Activated naive CD4-positive, alpha-beta T cell treated with anti-CD3 and anti-CD28 coated beads for 36 hours (primary cell): ENCODE measurements around the gene SLC17A2. TPM values are rescaled to one million over a fixed set of nuclear protein-coding genes. Genes with fewer than 3 reads are reported as not detected.
A peak's percentile ranks its signal among the peaks of the same experiment; 100 is the strongest.

ENCODE experiments used
- CTCF ChIA-PET: fragments of 350-600 bp; sonication (Branson Sonifier 250); formaldehyde crosslinking; loops from one replicate; lab custom pipeline; 2021; ENCODE audit warnings: antibody characterized with exemption; lab: Charles Lee
- DNase-seq: peaks from one replicate; pipeline ENCODE4 v3.0.0-alpha.2; 2020
- H3K27ac Mint-ChIP-seq: one replicate; pipeline ENCODE4 v1.8.0; 2021; ENCODE audit warnings: mild to moderate bottlenecking, mixed read lengths
- H3K27me3 Mint-ChIP-seq: one replicate; pipeline ENCODE4 v1.8.0; 2021; ENCODE audit warnings: low read depth, mixed read lengths
- H3K36me3 Mint-ChIP-seq: one replicate; pipeline ENCODE4 v1.8.0; 2021; ENCODE audit warnings: low read depth, mixed read lengths
- H3K4me1 Mint-ChIP-seq: one replicate; pipeline ENCODE4 v1.8.0; 2021; ENCODE audit warnings: low read depth, mixed read lengths
- H3K4me3 Mint-ChIP-seq: one replicate; pipeline ENCODE4 v1.8.0; 2021; ENCODE audit warnings: mild to moderate bottlenecking, moderate library complexity, mixed read lengths
- H3K9me3 Mint-ChIP-seq: one replicate; pipeline ENCODE4 v1.8.0; 2021; ENCODE audit warnings: mixed read lengths
- intact Hi-C: fragments of 100-400 bp; cut with micrococcal nuclease; formaldehyde crosslinking; loops from one replicate; pipeline ENCODE4 v1.15.1; 2023
- total RNA-seq, 2 experiments: library from RNA; stranded (reverse); gene quantifications; one replicate each; pipeline ENCODE4 v1.2.3, GENCODE V29; 2021

SLC17A2 gene
- total RNA-seq, 2 experiments from 2014 or later: 0.07 to 0.14 TPM

- H3K9me3 Mint-ChIP-seq: no peaks in the 10 kb centered on the region
- intact Hi-C loops: no loop called here
- H3K4me3 Mint-ChIP-seq: no peak overlapping the region
- no peaks in the 10 kb centered on the region for H3K36me3 Mint-ChIP-seq
- no peak overlapping the region for H3K27ac Mint-ChIP-seq
- DNase-seq: no peak
- peaks cover 9% of the 10 kb centered on the region for H3K4me1 Mint-ChIP-seq
- H3K27me3 Mint-ChIP-seq: no peaks in the 10 kb centered on the region
- CTCF ChIA-PET: interaction anchor here (0.6 to 1.5 kb wide), 4 partner anchors 11 to 537 kb away, joined by 3 to 4 read pairs (median 3); no protein-coding TSS in a partner anchor
Measured at GRCh38 chr6:25874822-25875562, 55.5 kb downstream of the SLC17A2 start.

GRCh38 chr6:25874118-25874517 is 56.4 kb downstream of the SLC17A2 start, which contains the start of gene SLC17A3:
TSS of gene SLC17A3 (minus strand) at chr6:25874243. CDS start at chr6:25868387, 5,856 bp downstream.
- Mint-ChIP-seq H3K4me3 (no peak within 1 kb of the TSS), H3K27ac (no peak within 1 kb of the TSS)
- CTCF ChIA-PET: interaction anchor here (1.5 kb wide), 1 partner anchor 86 kb away, joined by 3 read pairs; no protein-coding TSS in a partner anchor

DNA sequence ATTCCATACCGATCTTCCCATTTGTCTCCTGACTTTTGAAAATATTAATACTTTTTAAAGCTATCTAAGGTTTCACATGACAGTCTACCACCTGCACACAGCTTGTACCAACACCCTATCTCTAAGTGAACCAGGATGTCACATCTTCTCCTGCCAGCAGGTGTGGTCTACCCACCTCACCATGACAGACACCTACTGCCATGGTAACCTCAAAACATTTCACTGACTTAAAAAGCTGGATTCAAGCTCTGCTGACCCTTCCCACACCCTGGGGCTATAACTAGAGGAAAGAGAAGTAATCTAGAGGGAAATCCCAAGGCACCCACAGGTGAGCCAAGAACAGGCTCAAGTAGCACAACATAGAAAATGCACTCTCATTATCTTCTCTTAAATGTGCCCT is 57.7 kb downstream of the SLC17A2 start:
- Mint-ChIP-seq H3K27me3 (no peaks in the 10 kb centered on the region), H3K36me3 (no peaks in the 10 kb centered on the region), H3K4me3 (no peak overlapping the region), H3K9me3 (no peaks in the 10 kb centered on the region), H3K4me1 (peaks cover 9% of the 10 kb centered on the region), H3K27ac (no peak overlapping the region)
- CTCF ChIA-PET: interaction anchor here (0.7 kb wide), 1 partner anchor 167 kb away, joined by 3 read pairs; no protein-coding TSS in a partner anchor
- no peak for DNase-seq
- intact Hi-C loops: no loop called here

More at GRCh38 chr6:25874118-25874517, 56.4 kb downstream of the SLC17A2 start, which contains the start of gene SLC17A3:
- intact Hi-C loops: no loop called here
- Mint-ChIP-seq H3K9me3 (no peaks in the 10 kb centered on the region), H3K4me1 (peaks cover 9% of the 10 kb centered on the region), H3K27me3 (no peaks in the 10 kb centered on the region), H3K36me3 (no peaks in the 10 kb centered on the region)
- DNase-seq: no peak

- CTCF ChIA-PET: no interaction called here
- no peak overlapping the region for H3K27ac Mint-ChIP-seq
- H3K36me3 Mint-ChIP-seq: no peaks in the 10 kb centered on the region
- H3K4me3 Mint-ChIP-seq: no peak overlapping the region
- DNase-seq: no peak
- intact Hi-C loops: no loop called here
- no peaks in the 10 kb centered on the region for H3K27me3 Mint-ChIP-seq
- peaks cover 18% of the 10 kb centered on the region for H3K4me1 Mint-ChIP-seq
- no peaks in the 10 kb centered on the region for H3K9me3 Mint-ChIP-seq
Measured at GRCh38 chr6:25869840-25870239, 60.7 kb downstream of the SLC17A2 start.

DNA sequence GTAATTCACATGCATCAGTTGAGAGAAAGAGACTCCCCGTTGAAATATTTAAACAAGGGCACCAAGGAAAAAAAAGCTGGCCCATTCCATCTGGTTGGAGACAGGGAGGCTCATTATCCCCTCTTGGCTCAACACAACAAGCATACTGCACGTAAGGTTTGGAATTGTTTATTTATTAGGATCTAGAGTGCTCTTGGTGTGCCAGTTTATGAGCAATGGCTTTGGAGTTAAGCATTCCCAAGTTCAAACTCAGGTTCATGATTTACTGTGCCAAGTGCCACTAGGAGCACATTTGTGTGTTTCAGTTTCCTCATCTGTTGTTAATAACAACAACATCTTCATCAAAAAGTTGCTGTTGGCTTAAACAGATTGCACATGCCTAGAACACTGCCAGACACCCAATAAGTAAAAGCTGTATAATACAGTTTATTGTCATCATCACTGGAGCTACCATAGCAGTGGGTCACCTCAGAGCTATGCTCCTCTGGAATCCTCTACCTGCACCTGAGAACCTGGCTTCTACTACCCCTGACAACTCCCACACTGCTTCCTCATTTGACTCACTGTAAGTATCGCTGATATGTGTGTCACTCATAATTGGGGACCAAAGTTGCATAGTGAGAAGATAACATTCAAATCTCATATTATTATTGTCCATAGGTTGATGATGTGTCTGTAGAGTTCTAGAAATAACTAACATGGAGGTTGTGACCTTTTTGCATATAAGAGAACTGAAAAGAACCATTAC is 61.9 kb downstream of the SLC17A2 start:
- Mint-ChIP-seq H3K27ac (no peak overlapping the region), H3K36me3 (no peaks in the 10 kb centered on the region), H3K9me3 (no peaks in the 10 kb centered on the region), H3K27me3 (no peaks in the 10 kb centered on the region), H3K4me3 (no peak overlapping the region), H3K4me1 (peaks cover 18% of the 10 kb centered on the region)
- CTCF ChIA-PET: interaction anchor here (0.6 to 0.7 kb wide), 2 partner anchors 14 to 81 kb away, joined by 3 read pairs; no protein-coding TSS in a partner anchor
- intact Hi-C loops: no loop called here
- DNase-seq: no peak

GRCh38 chr6:25866011-25866410 is 64.5 kb downstream of the SLC17A2 start:
- intact Hi-C loops: no loop called here
- H3K27me3 Mint-ChIP-seq: no peaks in the 10 kb centered on the region

DNA sequence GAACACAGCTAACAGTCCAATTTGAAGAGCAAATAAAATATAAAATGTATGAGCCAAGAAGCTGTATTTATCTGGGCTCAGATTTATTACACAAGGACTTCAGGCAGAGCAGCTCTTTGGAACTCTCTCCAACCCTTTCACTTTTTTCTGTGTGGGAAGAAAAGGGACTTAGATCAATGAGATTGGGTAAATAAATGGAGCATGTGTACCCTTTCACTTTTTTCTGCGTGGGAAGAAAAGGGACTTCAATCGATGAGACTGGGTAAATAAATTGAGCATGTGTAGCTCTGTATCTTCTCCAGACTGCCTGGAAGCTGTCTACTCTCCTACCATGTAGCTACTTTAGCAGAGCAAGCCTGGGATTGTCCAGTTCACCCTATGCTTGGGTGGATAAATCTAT is 67.1 kb downstream of the SLC17A2 start:
- no peak for DNase-seq
- no peaks in the 10 kb centered on the region for H3K36me3 Mint-ChIP-seq
- H3K4me3 Mint-ChIP-seq: no peak overlapping the region
- CTCF ChIA-PET: interaction anchor here (0.7 kb wide), 1 partner anchor 141 kb away, joined by 5 read pairs; no protein-coding TSS in a partner anchor
- peaks cover 3% of the 10 kb centered on the region for H3K27me3 Mint-ChIP-seq
- intact Hi-C loops: no loop called here
- H3K4me1 Mint-ChIP-seq: peaks cover 13% of the 10 kb centered on the region
- H3K9me3 Mint-ChIP-seq: no peaks in the 10 kb centered on the region
- H3K27ac Mint-ChIP-seq: no peak overlapping the region

More at GRCh38 chr6:25866011-25866410, 64.5 kb downstream of the SLC17A2 start:
- peak; percentile 24 for DNase-seq
- Mint-ChIP-seq H3K9me3 (no peaks in the 10 kb centered on the region), H3K36me3 (no peaks in the 10 kb centered on the region), H3K4me3 (no peak overlapping the region), H3K4me1 (peaks cover 13% of the 10 kb centered on the region), H3K27ac (no peak overlapping the region)
- CTCF ChIA-PET: no interaction called here

Other genes with a start within 250 kb of the SLC17A2 start
- not detected for gene SLC17A4, start 175.9 kb downstream of the SLC17A2 start, total RNA-seq
- gene SLC17A1, start 98.6 kb downstream of the SLC17A2 start, total RNA-seq: not detected
- not detected for gene SLC17A3, start 56.4 kb downstream of the SLC17A2 start, total RNA-seq
- 10 to 100 TPM; 19.1 to 19.7 TPM for gene TRIM38, start 32.1 kb upstream of the SLC17A2 start, total RNA-seq
- 1 to 10 TPM in 1 of 2 experiments, under 1 TPM in 1; 0.57 to 1.4 TPM for gene HFE, start 156.7 kb upstream of the SLC17A2 start, total RNA-seq